DND-41 (cell line): ENCODE data around the gene EVI5L.
"Not testable (repeated sequence)": the region's sequence is repeated elsewhere in the genome, so short reads cannot be mapped to it uniquely, and the experiment has no call there.

Experiments used
- ATAC-seq: fragments of 200-7000 bp; cut with Tn5 transposase; 3 replicates; pipeline ENCODE4 v1.9.1; 2021; ENCODE audit warnings: low read depth; ENCODE audit not compliant: insufficient read depth
- DNase-seq: peaks from one replicate; pipeline ENCODE4 v3.0.0-alpha.2; 2020
- H2AFZ ChIP-seq: 2 replicates; pipeline ENCODE4 v1.6.0; 2012; ENCODE audit warnings: low read depth, low read length
- H3K27ac ChIP-seq: 2 replicates; pipeline ENCODE4 v1.5.1; 2012; ENCODE audit warnings: low read length, inconsistent platforms
- H3K27me3 ChIP-seq: fragments of 200-600 bp; sonication (generic); 2 replicates; pipeline ENCODE4 v1.6.0; 2012; ENCODE audit warnings: low read length, mild to moderate bottlenecking, inconsistent platforms; ENCODE audit not compliant: insufficient read depth, poor library complexity
- H3K36me3 ChIP-seq: 2 replicates; pipeline ENCODE4 v1.5.1; 2012; ENCODE audit warnings: low read length, inconsistent platforms; ENCODE audit not compliant: insufficient read depth
- H3K4me1 ChIP-seq: 2 replicates; pipeline ENCODE4 v1.5.1; 2012; ENCODE audit warnings: mild to moderate bottlenecking, low read length; ENCODE audit not compliant: insufficient read depth
- H3K4me2 ChIP-seq: 2 replicates; pipeline ENCODE4 v1.6.0; 2012; ENCODE audit warnings: mild to moderate bottlenecking, moderate library complexity, low read length, inconsistent platforms; ENCODE audit not compliant: insufficient read depth
- H3K4me3 ChIP-seq, 2 experiments: fragments of 200-600 bp in 1 of 2; shearing (Covaris generic) in 1 of 2; 2 replicates each; pipeline ENCODE4 v1.5.1; 2012 to 2016; ENCODE audit warnings: inconsistent platforms in 2 of 2, low read length in 2 of 2, mild to moderate bottlenecking in 2 of 2, low read depth in 1 of 2, moderate library complexity in 1 of 2
- H3K79me2 ChIP-seq: 2 replicates; pipeline ENCODE4 v1.6.0; 2012; ENCODE audit warnings: low read length, inconsistent platforms; ENCODE audit not compliant: insufficient read depth
- H3K9ac ChIP-seq: 2 replicates; pipeline ENCODE4 v1.6.0; 2012; ENCODE audit warnings: low read depth, mild to moderate bottlenecking, inconsistent platforms, low read length, moderate library complexity
- H3K9me3 ChIP-seq: 2 replicates; pipeline ENCODE4 v1.5.1; 2012; ENCODE audit warnings: low read length, moderate library complexity, mild to moderate bottlenecking, inconsistent platforms; ENCODE audit not compliant: insufficient read depth, severe bottlenecking
- H4K20me1 ChIP-seq: 2 replicates; pipeline ENCODE4 v1.6.0; 2012; ENCODE audit warnings: low read length; ENCODE audit not compliant: insufficient read depth
- CTCF ChIP-seq: IDR thresholded peaks from 2 replicates; pipeline ENCODE4 v1.5.1; 2012; ENCODE audit warnings: borderline replicate concordance, low read length, moderate library complexity, mild to moderate bottlenecking; ENCODE audit not compliant: poor library complexity, severe bottlenecking; ENCODE audit errors: extremely low read depth
- EZH2 ChIP-seq: IDR thresholded peaks from 3 replicates; pipeline ENCODE4 v1.6.1; 2012; ENCODE audit warnings: borderline replicate concordance, low read depth, mild to moderate bottlenecking, moderate library complexity, low read length, inconsistent platforms; ENCODE audit not compliant: severe bottlenecking

EVI5L gene

DNA sequence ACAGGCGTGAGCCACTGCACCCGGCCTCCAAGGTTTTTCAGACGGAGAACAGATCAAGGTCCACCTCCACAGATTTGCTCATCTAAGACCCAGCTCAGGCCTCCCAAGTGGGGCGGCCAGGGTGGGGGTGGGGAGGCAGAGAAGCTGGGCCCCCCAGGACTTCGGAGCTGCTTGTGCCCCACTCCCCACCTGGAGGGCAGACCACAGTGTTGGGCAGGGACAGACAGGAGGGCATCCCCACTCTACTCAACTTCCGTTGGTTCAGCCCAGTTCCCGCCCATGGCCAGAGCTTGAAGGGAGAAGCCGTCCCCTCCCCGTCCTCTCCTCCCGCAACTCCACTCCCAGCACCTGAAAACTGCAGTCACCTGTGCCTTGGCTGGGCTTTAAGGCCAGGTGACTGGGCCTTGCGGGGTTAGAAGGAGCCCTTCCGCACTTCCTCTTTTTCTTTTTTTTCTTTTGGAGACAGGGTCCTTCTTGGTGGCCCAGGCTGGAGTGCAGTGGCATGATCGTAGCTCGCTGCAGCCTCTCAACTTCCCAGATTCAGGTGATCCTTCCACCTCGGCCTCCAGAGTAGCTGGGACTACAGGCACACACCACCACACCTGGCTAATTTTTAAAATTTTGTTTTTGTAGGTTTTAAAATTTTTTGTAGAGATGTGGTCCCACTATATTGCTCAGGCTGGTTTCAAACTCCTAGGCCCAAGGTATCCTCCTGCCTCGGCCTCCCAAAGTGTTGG lies 57.6 kb downstream of the EVI5L start:
- DNase-seq (no peak), ATAC-seq (no peak)
- Histone ChIP-seq H4K20me1 (no peaks in the 10 kb centered on the region), H3K9ac (no peak overlapping the region), H3K36me3 (no peaks in the 10 kb centered on the region), H3K4me3 (no peak overlapping the region), H3K27ac (no peak overlapping the region), H3K9me3 (no peaks in the 10 kb centered on the region), H3K27me3 (no peaks in the 10 kb centered on the region), H3K79me2 (no peaks in the 10 kb centered on the region), H3K4me1 (peaks cover 19% of the 10 kb centered on the region), H2AFZ (no peak overlapping the region), H3K4me2 (no peak overlapping the region)
- no peak for TF ChIP-seq CTCF
- TF ChIP-seq EZH2 = no peak

- no peak for ATAC-seq
- no peaks in the 10 kb centered on the region for H4K20me1 ChIP-seq
- no peak within 1 kb of the TSS for H3K9ac ChIP-seq
- no peaks in the 10 kb centered on the region for H3K79me2 ChIP-seq
- H3K9me3 ChIP-seq = no peaks in the 10 kb centered on the region
- no peak for DNase-seq
- H3K4me3 ChIP-seq = no peak within 1 kb of the TSS
- H3K36me3 ChIP-seq = no peaks in the 10 kb centered on the region
- no peak within 1 kb of the TSS for H3K27ac ChIP-seq
- H3K27me3 ChIP-seq = no peaks in the 10 kb centered on the region
- TF ChIP-seq EZH2 (no peak), CTCF (no peak)
- no peak within 1 kb of the TSS for H3K4me2 ChIP-seq
- peaks cover 20% of the 10 kb centered on the region for H3K4me1 ChIP-seq
- H2AFZ ChIP-seq = no peak within 1 kb of the TSS
Observed at GRCh38 chr19:7888145-7888825, 58.3 kb downstream of the EVI5L start, which contains the start of gene LRRC8E. TSS of gene LRRC8E (plus strand) at chr19:7888510. CDS start at chr19:7895604, 7,094 bp downstream.

DNA sequence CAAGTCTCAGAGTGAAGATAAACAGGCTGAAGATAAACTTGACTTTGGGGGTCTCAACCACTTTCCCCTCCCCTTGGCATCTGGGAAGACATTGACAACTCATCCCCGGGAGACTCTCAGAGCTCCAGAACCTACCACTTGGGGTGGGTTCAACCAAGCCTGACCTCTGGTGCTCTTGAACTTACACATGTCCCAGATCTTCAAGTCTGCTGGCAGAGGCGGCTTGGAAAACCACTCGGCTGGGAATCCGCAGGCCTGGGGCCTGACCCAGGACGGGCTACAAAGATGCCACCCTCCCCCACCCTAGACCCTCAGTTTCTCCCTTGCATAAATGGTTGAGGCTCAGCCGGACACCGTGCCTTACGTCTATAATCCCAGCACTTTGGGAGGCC lies 58.8 kb downstream of the EVI5L start:
- no peak overlapping the region for H3K4me2 ChIP-seq
- DNase-seq (no peak), ATAC-seq (no peak)
- H3K79me2 ChIP-seq = no peaks in the 10 kb centered on the region
- no peak overlapping the region for H3K4me3 ChIP-seq
- H3K27me3 ChIP-seq = no peaks in the 10 kb centered on the region
- H4K20me1 ChIP-seq = no peaks in the 10 kb centered on the region
- no peak overlapping the region for H2AFZ ChIP-seq
- H3K27ac ChIP-seq = no peak overlapping the region
- H3K36me3 ChIP-seq = no peaks in the 10 kb centered on the region
- no peak overlapping the region for H3K9ac ChIP-seq
- no peaks in the 10 kb centered on the region for H3K9me3 ChIP-seq
- TF ChIP-seq EZH2 (no peak), CTCF (no peak)
- peaks cover 20% of the 10 kb centered on the region for H3K4me1 ChIP-seq

DNA sequence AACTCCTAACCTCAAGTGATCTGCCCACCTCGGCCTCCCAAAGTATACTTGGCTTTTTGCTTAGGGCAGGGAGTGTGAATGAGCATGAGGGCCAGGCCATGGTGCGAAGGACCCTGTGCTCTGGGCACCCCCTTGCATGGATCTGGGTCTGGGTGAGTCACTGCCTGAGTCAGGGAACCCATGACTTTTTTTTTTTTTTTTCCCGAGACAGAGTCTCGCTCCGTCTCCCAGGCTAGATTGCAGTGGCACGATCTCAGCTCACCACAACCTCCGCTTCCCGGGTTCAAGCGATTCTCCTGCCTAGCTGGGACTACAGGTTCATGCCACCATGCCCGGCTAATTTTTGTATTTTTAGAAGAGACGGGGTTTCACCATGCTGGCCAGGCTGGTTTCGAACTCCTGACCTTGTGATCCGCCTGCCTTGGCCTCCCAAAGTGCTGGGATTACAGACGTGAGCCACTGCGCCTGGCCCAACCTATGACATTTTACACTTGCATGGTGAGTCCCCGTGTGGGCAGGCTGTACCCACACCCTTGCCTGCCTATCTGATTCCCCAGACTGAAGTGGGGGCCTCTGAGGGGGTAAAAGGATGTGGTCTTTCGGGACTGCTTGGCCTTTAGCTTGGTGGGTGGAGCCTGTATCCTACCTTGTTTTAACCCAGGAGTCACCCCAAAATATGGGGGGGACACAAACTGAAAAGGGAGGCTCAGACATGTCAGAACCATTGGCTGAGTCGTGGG lies 63.5 kb downstream of the EVI5L start:
- H3K79me2 ChIP-seq, DNase-seq, H3K9ac ChIP-seq, H4K20me1 ChIP-seq, ATAC-seq, H2AFZ ChIP-seq, H3K36me3 ChIP-seq, H3K4me3 ChIP-seq, H3K4me2 ChIP-seq, H3K27ac ChIP-seq, H3K9me3 ChIP-seq, H3K27me3 ChIP-seq: not testable (repeated sequence)
- H3K4me1 ChIP-seq = peaks cover 17% of the 10 kb centered on the region
